GM18498 (cell line): ENCODE data around the gene ARHGEF40.
A peak's percentile ranks its signal among the peaks of the same experiment; 100 is the strongest.

Experiments used
- ATAC-seq: cut with Tn5 transposase; IDR thresholded peaks from one replicate; pipeline ENCODE4 v1.9.1; 2021; ENCODE audit warnings: mild to moderate bottlenecking, moderate library complexity; ENCODE audit not compliant: unreplicated experiment

ARHGEF40 gene

DNA sequence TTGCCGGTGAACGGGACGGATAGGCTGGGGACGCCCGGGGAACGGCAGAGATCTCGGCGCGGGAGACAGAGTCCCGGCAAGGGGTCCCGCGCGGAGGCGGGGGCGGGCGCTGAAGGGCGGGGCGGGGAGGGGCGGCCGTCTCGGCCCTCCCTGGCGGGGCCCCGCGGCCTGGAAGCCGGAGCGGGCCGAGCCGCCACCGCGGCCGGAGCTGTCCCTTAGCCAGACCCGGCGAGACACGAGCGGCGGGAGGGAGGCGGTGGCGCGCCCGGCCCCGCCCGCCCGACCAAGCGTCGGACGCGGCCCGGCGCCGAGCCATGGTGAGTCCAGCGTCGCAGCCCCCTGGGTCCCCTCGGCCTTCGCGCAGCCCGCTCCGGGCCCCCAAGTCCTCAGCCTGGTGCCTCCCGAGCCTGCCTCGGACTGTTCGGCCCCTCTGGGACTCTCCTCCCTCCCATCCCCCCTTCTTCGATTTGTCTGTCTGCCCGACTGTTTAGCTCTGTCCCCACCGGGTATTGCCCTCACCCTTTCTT is at the start of gene ARHGEF40:
Gene ARHGEF40 (plus strand): TSS at position 222 of the 527 bp plus-strand sequence. CDS start 93 bp downstream, at position 315.
- ATAC-seq = no peak

DNA sequence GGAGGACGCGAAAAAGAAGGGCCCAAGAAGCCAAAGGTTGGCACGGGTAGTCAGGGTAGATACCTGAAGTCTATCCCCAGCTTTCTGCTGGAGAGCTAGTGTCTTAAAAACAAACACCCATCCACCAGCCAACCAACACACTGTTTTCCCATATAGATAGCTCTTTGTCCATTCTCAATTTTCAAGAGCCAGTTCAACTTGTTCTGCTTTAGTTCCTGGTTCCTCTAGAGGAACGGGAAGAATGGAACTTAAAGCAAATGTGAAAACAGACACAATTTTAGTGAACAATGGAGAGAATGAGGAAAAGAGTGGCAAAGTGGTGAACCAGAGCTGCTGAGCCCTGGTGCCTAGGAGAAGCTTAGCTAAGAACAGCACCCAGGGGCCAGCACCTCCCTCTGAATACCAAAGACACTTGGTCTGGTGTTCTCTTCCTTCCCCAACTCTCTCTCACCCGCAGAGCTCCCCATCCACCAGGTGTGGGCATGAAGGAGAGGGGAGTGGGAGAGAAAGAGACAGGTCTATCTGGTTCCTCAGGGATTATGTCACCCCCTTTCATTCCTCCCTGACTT is 49.0 kb upstream of the ARHGEF40 start:
- ATAC-seq = no peak

DNA sequence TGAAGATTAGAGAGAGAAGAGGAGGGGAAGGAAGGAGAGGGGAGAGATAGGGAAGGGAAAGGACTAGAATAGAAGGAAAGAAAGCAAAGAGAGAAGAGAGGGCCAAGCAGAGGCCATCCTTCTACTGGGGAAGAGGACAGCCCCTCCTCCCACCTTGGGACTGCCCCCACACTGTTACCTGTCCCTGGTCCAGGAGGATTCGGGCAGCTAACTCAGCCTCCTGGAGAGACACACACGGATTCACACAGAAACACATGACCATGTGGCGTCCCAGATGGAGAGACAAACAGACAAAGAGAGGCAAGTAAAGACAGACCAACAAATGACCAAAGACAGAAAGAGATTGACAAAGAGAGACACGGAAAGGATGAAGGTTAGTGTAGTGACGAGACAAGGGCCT is 47.4 kb upstream of the ARHGEF40 start:
- ATAC-seq = no peak

DNA sequence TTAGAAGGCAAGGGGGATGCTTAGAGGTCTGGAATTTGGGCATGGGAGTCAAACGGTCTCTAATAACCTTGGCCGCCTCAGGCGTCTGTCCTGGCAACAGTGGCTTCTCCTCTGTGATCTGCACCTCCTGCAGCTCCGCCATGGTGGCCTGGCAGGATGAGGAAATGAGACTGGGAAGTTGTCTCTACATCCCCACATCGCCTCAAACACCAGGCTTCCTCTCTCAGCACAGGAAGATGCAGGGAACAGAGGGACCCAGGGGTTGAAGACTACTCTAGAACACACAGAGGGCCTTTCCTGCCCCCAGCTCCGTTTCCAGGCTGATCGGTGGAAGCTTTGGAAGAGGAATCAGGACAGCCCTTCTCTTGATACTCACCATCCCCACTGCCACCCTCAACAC is 46.9 kb upstream of the ARHGEF40 start:
- no peak for ATAC-seq

DNA sequence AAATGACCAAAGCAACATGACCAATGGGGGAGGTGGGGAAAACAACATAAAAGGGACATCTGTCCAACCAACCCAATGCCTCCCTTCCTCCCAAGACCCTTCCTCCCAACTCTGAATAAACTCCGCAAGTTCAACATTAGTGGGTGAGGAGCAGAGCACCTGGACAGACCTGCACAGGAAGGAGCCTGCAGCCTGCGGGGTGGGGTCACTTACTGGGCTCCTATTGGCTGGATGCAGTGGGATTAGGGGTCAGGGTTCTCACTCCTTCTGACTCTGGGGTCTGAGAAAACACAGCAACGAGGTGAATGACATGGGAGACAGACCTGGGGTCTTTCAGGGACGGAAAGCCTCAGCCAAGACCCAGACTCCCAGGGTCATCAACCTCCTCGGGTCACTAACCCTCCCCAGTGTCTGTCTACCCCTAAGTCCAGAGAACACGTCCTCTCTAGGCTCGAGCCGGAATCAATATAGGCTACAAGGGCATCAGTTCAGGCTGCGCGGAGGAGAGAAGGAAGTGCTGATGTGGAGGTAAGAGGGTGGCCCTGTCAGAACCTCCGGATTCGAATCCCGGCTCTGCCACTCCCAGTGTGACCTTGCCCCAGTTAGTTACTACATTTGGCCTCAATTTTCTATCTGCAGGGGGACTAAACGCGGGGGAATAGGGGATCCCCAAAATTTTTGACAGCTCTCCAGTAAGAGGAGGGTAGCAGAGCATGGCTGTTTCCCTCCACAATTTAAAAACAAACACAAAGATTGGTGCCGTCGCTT is 46.1 kb upstream of the ARHGEF40 start:
- ATAC-seq = no peak

DNA sequence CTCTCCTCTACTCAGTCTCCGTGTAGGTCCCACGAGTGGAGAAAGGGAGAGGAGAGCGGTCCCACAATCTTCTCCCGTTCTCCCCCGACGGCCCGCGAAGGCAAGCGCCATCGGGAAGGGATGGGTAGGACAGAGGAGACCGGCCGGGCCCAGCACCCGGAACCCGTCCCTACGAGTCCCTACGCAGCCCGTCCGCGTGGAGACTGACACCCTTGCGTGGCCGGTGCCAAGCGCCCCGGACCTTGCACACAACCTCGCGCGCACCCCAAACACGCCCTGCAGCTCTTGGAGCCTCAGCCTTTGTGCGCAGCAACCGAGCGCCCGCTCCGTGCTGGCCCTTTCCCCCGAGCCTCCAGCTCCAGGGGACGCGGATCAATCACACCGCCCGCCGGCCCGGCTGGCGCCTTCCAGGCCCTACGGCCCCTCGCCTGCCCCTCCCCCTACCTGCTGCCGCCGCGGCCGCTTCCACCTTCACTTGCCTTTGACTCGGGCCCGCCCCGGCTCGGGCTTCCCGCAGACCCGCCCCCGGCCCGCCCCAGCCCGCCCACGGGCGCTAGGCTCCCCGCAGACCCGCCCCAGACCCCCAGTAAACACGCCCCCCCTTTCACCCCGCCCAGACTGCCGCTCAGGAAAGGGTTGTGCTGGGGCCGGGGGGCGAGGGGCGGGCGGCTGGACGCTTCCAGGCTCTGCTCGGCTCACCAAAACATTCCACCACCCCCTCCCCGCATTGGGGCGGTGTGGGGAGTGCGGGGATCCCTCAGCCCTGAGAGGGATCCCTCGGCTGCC is 45.3 kb upstream of the ARHGEF40 start, which contains the start of gene NDRG2:
Gene NDRG2 (minus strand): TSS at position 477 of the 786 bp plus-strand sequence. CDS start 1,746 bp downstream, outside the sequence.
- ATAC-seq = peak; percentile 56

DNA sequence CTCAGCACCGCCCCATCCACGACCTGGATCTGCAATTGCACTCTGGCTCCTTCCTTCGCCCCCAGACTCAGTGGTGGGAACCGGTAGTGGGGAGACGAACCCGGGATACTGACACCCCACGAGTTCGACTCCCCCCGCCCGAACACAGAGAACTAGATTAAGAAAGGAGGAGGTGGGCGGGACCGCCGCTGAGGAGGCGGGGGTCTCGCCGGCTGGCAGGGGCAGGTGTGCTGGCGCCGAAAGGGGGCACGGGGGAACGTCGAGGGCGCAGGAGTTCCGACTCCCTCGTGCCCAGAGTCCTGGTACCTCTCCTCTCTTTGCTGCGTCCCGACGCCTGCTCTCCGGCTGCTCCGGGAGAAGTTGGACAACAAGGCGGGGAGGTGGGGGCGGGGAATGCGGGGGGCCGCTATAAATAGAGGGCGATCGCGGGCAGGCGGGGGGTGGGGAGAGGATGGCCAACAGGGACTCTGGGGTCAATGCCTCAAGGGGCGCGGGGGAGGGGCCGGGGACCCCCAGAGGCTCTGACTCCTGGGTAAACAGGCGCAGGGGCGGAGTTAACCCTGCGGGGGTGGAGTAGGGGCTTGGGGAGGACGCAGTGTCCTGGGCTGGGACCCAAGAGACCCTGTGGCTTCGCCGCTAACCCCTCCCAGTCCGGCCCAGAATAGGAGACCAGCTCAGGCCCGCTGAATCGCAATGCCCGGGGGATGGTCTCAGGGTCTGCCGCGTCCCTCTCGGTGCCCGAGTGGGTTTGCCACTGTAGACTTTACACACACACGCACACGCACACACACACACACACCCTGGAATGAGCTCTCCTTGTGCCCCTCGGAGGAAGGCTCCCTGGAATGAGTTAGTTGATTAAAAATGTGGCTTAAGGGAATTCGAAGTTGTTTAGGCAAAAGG is 44.5 kb upstream of the ARHGEF40 start:
- ATAC-seq = no peak

DNA sequence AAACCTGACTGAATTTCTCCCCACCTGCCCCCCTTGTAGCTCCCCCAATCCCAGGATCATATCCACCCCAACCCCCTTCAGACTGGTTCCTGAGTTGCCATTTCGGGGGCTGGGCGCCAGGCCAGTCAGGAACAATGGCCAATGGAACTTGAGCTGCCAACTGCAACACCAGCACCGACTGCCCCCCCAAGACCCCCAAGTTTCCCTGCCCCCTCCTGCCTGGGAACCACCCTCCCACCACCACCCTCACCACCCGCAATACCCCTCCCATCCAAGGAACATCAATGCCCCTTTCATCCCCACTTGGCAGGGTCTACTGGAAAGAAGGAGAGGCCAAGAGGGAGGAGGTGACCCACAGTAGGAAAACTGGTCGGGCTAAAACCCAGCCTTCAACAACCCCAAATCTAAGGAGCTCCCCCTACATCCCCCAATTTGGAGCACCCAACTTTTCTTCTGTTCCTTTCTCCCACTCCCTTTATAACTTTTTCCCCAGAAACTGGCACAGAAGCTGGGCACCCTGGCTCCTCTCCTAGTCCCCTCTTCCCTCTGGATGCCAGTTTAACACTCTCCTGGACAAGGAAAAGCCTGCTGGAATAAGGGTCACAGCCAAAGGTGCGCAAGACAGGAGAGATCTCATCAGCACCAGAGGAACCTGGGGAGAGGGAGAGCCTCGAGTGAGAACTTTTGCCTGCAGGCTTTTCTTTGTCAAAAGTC is 43.7 kb upstream of the ARHGEF40 start:
- ATAC-seq = no peak

DNA sequence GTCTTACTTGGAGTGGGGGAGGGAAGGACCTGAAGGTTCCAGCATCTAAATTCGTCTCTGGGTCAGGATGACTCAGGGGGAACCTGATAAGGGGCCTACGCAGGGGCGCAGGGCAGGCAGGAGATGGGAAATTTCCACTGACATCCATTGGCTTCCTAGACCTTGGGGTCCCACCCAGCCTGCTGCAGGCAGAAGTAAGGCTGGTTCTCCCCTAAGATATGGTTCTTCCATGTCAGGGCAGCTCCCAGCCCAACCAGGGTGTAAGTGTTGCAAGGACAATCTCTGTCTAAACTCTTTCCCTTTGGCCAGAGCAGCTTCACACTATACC is 43.2 kb upstream of the ARHGEF40 start:
- no peak for ATAC-seq

DNA sequence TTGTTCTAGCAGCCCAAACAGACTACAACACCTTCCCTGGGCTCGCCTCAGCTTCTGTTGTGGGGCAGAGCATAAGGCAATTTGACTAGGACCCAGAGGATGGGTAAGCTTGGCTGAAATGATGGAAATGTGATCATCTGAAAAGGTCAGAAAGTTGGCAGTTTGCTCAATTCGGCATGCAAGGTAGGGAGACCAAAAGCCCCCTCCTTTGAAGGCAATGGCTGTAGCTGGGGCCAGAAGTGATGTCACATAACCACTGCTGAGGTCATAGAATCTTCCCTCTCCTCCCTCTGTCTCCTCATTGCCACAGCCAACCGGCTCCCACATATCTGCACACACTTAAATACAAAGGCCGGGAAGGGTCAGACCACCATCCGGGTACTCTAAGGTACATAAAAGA is 40.2 kb upstream of the ARHGEF40 start, which contains the start of gene TPPP2:
Gene TPPP2 (plus strand): TSS at position 301 of the 400 bp plus-strand sequence. CDS start 365 bp downstream, outside the sequence.
- no peak for ATAC-seq

DNA sequence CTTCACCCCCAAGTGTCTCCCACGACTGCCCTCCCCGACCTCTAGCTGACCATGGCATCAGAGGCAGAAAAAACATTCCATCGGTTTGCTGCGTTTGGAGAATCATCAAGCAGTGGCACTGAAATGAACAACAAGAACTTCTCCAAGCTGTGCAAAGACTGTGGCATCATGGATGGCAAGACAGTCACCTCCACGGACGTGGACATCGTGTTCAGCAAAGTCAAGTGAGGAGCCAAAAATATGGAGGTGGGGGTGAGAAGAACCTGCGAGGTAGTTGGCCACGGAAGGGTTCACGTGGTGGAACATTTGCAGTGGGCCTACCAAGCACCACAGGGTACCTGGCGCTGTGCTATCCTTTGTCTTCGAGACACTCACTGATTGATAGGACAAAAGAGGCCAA is 39.6 kb upstream of the ARHGEF40 start:
- no peak for ATAC-seq

DNA sequence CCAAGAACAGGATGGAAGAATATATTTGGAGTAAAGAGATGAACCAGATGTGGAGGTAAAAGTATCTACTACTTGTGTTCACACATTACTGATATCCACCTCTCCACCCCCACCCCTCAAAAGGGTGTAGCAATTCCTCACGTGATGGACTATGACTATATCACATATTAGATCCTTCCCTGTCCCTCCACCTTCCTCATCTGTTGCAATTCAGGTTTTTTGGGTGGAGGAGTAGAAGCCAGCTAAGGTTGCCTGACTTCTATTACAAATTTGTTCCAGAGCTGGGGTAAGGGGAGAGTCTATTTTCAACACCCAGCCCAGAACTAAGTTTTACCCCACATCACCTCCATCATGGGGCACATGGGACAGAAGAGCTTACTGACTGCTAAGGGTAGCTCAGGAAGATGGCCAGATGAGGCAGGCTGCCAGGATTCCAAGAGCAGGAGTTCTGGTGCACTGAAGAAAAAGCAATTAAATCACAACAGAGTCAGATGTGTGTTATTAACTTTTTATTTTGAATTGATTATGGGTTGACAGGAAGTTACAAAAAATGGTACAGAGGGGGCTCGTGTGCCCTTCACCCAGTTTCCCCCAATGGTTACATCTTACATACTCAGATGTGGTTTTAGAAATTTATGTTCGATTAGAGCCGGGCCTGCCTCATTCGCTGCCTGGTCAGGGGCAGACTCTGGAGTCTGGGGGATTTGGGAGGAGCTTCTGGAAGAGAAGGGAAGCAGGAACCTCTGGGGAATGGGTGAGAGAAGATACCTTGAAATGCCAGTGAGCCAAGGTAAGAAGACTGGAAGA is 37.6 kb upstream of the ARHGEF40 start:
- ATAC-seq = no peak

DNA sequence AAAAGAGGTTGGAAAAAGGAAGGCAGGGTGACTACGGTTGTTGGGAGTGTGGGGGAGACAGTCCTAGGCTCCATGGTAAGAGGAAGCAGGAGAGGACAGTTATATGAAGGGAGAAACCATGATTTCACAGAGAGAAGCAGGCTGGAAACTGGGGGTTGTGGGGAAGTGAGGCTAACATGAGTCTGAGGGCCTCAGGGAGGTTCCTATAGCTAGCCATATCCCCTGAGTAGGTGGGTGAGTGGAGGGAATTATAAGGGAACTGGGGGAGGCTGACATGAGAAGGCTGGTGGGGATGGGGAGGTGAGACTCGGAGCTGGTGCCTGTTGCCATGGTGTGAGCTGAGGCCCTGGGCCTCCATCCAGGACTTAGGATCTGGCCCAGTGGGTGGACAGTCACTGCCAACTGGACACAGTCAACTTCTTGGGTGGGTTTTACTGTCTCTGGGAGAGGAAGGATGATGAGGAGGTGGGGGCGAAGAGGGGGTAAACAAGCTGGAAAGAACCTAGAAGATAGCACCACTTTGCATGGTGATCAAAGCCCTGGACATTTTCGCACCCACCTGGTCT is 36.9 kb upstream of the ARHGEF40 start:
- ATAC-seq = no peak

DNA sequence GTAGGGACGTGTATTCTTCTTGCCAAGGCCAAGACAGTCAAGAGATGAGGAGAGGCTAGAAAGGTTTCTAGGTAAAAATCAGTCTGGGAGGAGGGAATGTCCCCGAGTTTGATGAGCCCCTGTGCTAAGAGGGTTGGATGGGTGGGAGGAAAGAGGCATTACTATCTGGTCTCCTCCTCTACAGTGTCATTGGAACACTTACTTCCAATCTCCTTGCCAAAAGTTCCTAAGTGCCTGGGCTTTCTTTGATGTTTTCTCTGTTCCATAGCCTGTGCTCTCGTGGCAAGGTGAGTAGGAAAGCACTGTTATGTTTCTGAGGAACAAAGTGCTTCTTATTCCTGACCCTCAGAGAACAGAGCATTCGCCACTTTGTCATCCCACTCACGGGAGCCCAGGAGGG is 35.4 kb upstream of the ARHGEF40 start, which contains the start of gene RNASE13:
Gene RNASE13 (minus strand): TSS at position 101 of the 400 bp plus-strand sequence. CDS start 519 bp downstream, outside the sequence.
- no peak for ATAC-seq

DNA sequence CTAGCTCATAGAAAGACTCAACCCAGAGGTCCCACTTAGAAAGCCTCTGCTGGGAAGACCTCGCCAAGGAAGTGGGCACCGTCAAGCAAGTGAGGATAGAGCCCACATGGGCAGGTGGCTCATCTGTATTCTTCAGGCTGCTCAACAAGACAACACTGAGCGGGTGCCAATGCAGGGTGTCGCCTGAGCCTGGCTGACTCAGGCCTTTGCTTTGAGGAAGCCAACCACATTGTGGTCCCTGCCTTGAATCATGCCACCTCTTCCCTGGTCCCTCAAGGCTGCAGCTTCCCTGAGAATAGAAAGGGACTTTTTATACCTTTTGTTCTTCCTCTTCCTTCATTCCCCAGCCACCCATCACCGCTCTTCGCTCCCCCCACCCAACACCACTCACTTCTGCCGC is 33.4 kb upstream of the ARHGEF40 start:
- ATAC-seq = no peak

DNA sequence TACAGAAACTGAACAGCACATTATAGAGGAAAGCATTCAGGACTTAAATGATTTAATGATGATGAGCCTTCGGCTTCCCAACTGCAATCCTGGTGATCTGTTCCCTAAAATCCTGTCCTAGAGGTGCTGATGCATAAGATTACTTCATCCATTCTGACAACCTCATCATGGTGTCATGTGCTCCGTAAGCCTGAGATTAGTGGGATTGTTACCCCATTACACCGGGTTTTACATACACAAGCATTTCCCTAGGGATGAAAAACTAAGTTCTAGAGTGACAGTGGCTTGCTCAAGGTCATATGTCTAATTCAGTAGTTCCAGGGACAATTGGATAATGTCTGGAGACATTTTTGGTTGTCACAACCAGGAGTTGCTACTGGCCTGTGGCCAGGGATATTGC is 32.9 kb upstream of the ARHGEF40 start:
- no peak for ATAC-seq

DNA sequence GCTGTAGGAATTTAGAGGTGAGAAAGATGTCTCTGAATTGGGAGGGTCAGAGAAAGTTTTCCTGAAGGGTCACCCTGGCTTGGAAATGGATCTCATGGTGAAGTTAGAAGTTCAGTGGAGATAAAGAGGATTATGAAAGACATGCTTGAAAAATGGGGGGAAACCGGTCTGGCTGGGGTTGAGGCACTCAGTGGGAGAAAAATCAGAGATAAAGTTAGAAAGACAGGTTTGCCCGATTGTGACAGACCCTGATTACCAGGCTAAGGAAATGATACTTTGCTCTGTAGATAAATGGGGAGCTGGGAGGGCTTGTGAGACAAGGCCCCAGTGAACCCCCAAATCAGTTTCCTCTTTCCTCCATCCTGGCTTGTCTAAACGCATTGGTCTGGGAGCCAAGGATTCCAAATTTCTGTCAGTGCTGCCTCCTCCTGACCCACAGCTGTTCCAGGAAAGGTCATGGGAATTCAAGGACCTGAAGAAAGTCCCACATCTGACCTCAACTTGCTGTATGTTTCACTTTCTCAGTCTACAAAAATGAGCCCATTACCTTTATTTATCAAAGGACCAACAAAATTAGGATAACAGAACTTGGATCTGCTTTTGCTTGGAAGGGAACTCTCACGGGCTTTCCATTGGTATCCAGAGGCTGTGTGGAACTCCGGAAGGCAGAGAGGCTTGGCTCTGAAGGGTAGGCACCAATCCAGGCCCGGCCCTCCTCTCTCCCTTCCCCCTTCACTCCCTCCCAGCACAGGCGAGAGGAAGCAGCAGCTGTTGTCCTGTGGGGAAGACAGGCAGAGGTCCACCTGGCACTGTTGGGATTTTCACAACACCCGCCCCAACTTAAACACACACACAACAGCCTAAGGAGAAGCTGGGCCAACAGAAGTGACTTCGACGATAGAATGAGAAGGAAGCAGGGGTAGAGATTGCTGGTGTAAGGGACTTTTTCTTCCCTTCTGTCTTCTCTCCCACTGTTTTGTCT is 31.4 kb upstream of the ARHGEF40 start:
- no peak for ATAC-seq
